HG03045 (cell line): ENCODE measurements around the gene CCDC92B.

Experiments
- ATAC-seq: cut with Tn5 transposase; IDR thresholded peaks from one replicate; pipeline ENCODE4 v1.9.1; 2021; ENCODE audit warnings: mild to moderate bottlenecking, moderate library complexity; ENCODE audit not compliant: unreplicated experiment

The CCDC92B gene

GRCh38 chr17:2779545-2779944 lies 30.1 kb upstream of the CCDC92B start:
- no peak for ATAC-seq

GRCh38 chr17:2778489-2778888 lies 29.0 kb upstream of the CCDC92B start:
- no peak for ATAC-seq

GRCh38 chr17:2777242-2777867 lies 27.9 kb upstream of the CCDC92B start:
- no peak for ATAC-seq

- ATAC-seq: no peak
Observed at GRCh38 chr17:2776589-2777241, 27.3 kb upstream of the CCDC92B start.

GRCh38 chr17:2775206-2775605 lies 25.8 kb upstream of the CCDC92B start:
- ATAC-seq: no peak

GRCh38 chr17:2770129-2770528 lies 20.7 kb upstream of the CCDC92B start:
- no peak for ATAC-seq

GRCh38 chr17:2758870-2759269 lies 9.4 kb upstream of the CCDC92B start:
- no peak for ATAC-seq

- no peak for ATAC-seq
Observed at GRCh38 chr17:2755891-2756724, 6.7 kb upstream of the CCDC92B start.

GRCh38 chr17:2751491-2751890 lies 2.0 kb upstream of the CCDC92B start:
- no peak for ATAC-seq

GRCh38 chr17:2750721-2751120 lies 1.3 kb upstream of the CCDC92B start:
- no peak for ATAC-seq

GRCh38 chr17:2749784-2750181 lies 331 bp upstream of the CCDC92B start:
- no peak for ATAC-seq

GRCh38 chr17:2745317-2746037 lies 4.0 kb downstream of the CCDC92B start:
- no peak for ATAC-seq

- ATAC-seq: no peak
Observed at GRCh38 chr17:2737693-2738092, 11.8 kb downstream of the CCDC92B start.

- no peak for ATAC-seq
Observed at GRCh38 chr17:2736956-2737355, 12.5 kb downstream of the CCDC92B start.

- ATAC-seq: no peak
Observed at GRCh38 chr17:2735896-2736295, 13.6 kb downstream of the CCDC92B start.

GRCh38 chr17:2734939-2735338 lies 14.5 kb downstream of the CCDC92B start:
- no peak for ATAC-seq

- ATAC-seq: no peak
Observed at GRCh38 chr17:2731807-2732206, 17.6 kb downstream of the CCDC92B start.

- no peak for ATAC-seq
Observed at GRCh38 chr17:2730764-2731353, 18.6 kb downstream of the CCDC92B start.

GRCh38 chr17:2724784-2725164 lies 24.7 kb downstream of the CCDC92B start:
- no peak for ATAC-seq

- ATAC-seq: no peak
Observed at GRCh38 chr17:2723997-2724783, 25.3 kb downstream of the CCDC92B start.
